Activated naive CD8-positive, alpha-beta T cell treated with anti-CD3 and anti-CD28 coated beads for 36 hours (primary cell): Measurements from ENCODE around the gene LPCAT2. TPM values are rescaled to one million over a fixed set of nuclear protein-coding genes. Genes with fewer than 3 reads are reported as not detected.

ENCODE experiments used
- DNase-seq: peaks from one replicate; pipeline ENCODE4 v3.0.0; 2021
- H3K27ac Mint-ChIP-seq: one replicate; pipeline ENCODE4 v1.8.0; 2022; ENCODE audit warnings: mild to moderate bottlenecking, moderate library complexity, mixed read lengths
- H3K27me3 Mint-ChIP-seq: one replicate; pipeline ENCODE4 v1.8.0; 2022; ENCODE audit warnings: mild to moderate bottlenecking, mixed read lengths
- H3K36me3 Mint-ChIP-seq: one replicate; pipeline ENCODE4 v1.8.0; 2021; ENCODE audit warnings: mild to moderate bottlenecking, mixed read lengths
- H3K4me1 Mint-ChIP-seq: one replicate; pipeline ENCODE4 v1.8.0; 2021; ENCODE audit warnings: mixed read lengths
- H3K4me3 Mint-ChIP-seq: one replicate; pipeline ENCODE4 v1.8.0; 2022; ENCODE audit warnings: mild to moderate bottlenecking, moderate library complexity, mixed read lengths
- H3K9me3 Mint-ChIP-seq: one replicate; pipeline ENCODE4 v1.8.0; 2022; ENCODE audit warnings: mixed read lengths
- total RNA-seq, 2 experiments: library from RNA; stranded (reverse); gene quantifications; one replicate each; pipeline ENCODE4 v1.2.3, GENCODE V29; 2021

Gene LPCAT2
- total RNA-seq, 2 experiments from 2014 or later = 0.08 to 0.29 TPM

DNA sequence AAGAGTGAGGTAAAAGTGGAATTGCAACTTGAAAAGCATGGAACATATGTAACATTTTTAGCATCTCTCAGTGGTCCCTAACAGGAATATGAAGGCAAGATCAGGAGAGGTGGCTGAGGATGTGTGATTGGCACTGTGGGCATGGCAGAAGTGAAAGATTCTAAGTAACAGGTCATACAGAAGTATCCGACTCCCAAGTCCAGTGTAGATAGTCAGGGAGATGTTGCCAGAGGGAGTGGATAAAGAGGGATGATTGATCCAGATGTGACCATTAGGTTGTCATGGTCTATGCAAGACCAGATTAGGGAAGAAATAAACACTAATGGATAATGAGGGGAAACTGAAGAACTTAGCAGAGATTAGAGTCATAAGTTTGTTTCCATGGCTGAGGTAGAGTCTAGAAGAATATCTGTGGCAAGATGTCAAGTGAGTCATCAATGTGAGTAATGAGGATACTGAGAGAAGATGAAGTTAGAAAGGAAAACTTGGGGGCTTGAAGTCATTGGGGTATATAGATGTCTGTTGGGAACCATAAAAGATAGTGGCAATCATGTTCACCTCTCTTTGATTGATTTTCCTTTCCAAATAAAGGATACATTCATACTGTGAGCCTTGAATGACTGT, 33.7 kb downstream of the LPCAT2 start:
- no peak overlapping the region for H3K4me3 Mint-ChIP-seq
- H3K27ac Mint-ChIP-seq = no peak overlapping the region
- no peaks in the 10 kb centered on the region for H3K4me1 Mint-ChIP-seq
- H3K9me3 Mint-ChIP-seq = no peaks in the 10 kb centered on the region
- peaks cover 4% of the 10 kb centered on the region for H3K27me3 Mint-ChIP-seq
- H3K36me3 Mint-ChIP-seq = no peaks in the 10 kb centered on the region
- no peak for DNase-seq

DNA sequence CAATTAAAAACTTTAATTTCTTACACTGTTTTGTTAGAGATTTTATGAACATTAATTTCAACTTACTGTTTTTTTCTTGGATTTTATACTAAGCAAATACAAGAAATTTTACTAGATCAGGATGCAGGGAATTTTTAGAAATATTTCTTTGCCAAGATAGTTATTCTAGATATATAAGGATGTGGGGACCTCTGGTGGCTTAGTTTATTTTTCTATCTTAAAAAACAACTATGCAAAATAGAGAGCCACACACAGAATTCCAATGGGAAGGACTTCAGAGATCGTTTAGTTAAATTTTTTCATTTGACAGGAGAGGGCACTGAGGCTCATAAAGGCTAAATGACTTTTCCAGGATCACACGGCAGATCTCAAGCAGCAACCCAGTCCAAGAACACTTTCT, 34.6 kb downstream of the LPCAT2 start:
- no peaks in the 10 kb centered on the region for H3K36me3 Mint-ChIP-seq
- H3K4me1 Mint-ChIP-seq = no peaks in the 10 kb centered on the region

GRCh38 chr16:55552621-55553020, 43.7 kb downstream of the LPCAT2 start:
- no peaks in the 10 kb centered on the region for H3K36me3 Mint-ChIP-seq
- H3K9me3 Mint-ChIP-seq = no peaks in the 10 kb centered on the region
- no peaks in the 10 kb centered on the region for H3K27me3 Mint-ChIP-seq
- DNase-seq = no peak
- no peak overlapping the region for H3K4me3 Mint-ChIP-seq
- H3K4me1 Mint-ChIP-seq = no peaks in the 10 kb centered on the region
- H3K27ac Mint-ChIP-seq = no peak overlapping the region

More for the DNA sequence above, 34.6 kb downstream of the LPCAT2 start:
- DNase-seq = no peak
- Mint-ChIP-seq H3K27me3 (peaks cover 4% of the 10 kb centered on the region), H3K4me3 (no peak overlapping the region), H3K9me3 (no peaks in the 10 kb centered on the region), H3K27ac (no peak overlapping the region)

DNA sequence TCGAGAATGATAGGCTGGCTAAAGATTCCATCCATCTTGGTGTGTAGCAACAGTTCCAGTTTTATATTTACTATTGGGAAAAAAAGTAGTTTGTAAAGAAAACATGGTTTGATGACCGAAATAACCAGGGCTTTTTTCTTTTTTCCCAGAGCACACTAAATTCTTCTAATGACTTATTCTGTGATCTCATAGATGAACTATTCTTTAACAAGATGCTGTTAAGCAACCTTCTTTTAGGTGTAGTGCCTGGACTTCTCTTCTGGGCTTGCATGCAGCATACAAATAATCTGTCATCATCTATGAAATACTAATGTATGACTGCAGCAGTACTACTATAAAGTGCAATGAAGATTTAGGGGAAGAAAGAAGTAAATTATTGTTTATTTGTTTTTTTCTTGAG, 46.6 kb downstream of the LPCAT2 start:
- no peak for DNase-seq
- Mint-ChIP-seq H3K4me3 (no peak overlapping the region), H3K27ac (no peak overlapping the region), H3K4me1 (no peaks in the 10 kb centered on the region), H3K27me3 (no peaks in the 10 kb centered on the region), H3K9me3 (no peaks in the 10 kb centered on the region), H3K36me3 (no peaks in the 10 kb centered on the region)

DNA sequence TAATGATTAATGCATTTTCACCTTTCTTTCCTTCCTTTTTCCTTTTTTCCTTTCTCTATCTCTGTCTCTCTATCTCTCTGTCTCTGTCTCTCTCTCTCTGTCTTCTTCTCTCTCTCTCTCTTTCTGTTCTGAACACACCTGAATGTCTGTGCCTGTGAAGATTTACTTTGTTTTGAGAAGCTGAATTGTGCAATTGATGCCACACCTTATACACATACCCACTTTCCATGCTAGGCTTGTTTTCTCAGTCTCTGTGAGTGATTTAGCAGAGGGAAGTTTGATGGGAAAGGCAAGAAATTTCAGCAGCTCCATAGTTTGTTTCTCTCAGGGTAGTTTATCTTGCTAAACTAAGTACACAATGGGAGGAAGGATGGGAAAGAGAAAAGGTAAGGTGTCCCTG, 48.3 kb downstream of the LPCAT2 start:
- Mint-ChIP-seq H3K27ac (no peak overlapping the region), H3K36me3 (no peaks in the 10 kb centered on the region), H3K27me3 (no peaks in the 10 kb centered on the region), H3K4me3 (no peak overlapping the region), H3K4me1 (no peaks in the 10 kb centered on the region), H3K9me3 (no peaks in the 10 kb centered on the region)
- DNase-seq = no peak

GRCh38 chr16:55559233-55559632, 50.4 kb downstream of the LPCAT2 start:
- Mint-ChIP-seq H3K9me3 (no peaks in the 10 kb centered on the region), H3K36me3 (no peaks in the 10 kb centered on the region), H3K27ac (no peak overlapping the region), H3K4me3 (no peak overlapping the region), H3K27me3 (peaks cover 6% of the 10 kb centered on the region), H3K4me1 (no peaks in the 10 kb centered on the region)
- no peak for DNase-seq

- Mint-ChIP-seq H3K9me3 (no peaks in the 10 kb centered on the region), H3K27ac (no peak overlapping the region), H3K4me3 (no peak overlapping the region), H3K36me3 (no peaks in the 10 kb centered on the region), H3K27me3 (peaks cover 6% of the 10 kb centered on the region), H3K4me1 (no peaks in the 10 kb centered on the region)
- no peak for DNase-seq
These were observed 51.2 kb downstream of the LPCAT2 start for GRCh38 chr16:55559933-55560516.

GRCh38 chr16:55561319-55561848, 52.5 kb downstream of the LPCAT2 start:
- Mint-ChIP-seq H3K4me1 (no peaks in the 10 kb centered on the region), H3K4me3 (no peak overlapping the region), H3K36me3 (no peaks in the 10 kb centered on the region), H3K9me3 (no peaks in the 10 kb centered on the region), H3K27me3 (peaks cover 6% of the 10 kb centered on the region), H3K27ac (no peak overlapping the region)
- no peak for DNase-seq

GRCh38 chr16:55562936-55563335, 54.1 kb downstream of the LPCAT2 start:
- H3K4me1 Mint-ChIP-seq = no peaks in the 10 kb centered on the region
- DNase-seq = no peak
- H3K9me3 Mint-ChIP-seq = no peaks in the 10 kb centered on the region
- peaks cover 6% of the 10 kb centered on the region for H3K27me3 Mint-ChIP-seq
- no peak overlapping the region for H3K4me3 Mint-ChIP-seq
- H3K27ac Mint-ChIP-seq = no peak overlapping the region
- H3K36me3 Mint-ChIP-seq = no peaks in the 10 kb centered on the region

DNA sequence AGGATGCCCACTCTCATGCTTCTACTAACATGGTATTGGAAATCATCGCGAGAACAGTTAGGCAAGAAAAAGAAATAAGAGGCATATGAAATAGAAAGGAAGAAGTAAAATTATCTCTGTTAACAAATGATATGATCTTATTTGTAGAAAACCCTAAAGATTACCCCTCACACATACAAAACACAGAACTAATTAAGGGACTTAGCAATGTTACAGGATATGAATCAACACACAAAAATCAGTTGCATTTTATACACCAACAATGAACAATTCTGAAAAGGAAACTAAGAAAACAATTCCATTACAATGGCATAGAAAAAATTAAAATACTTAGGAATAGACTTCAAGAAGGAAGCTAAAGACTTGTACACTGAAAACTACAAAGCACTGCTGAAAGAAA, 54.9 kb downstream of the LPCAT2 start:
- Mint-ChIP-seq H3K4me1 (no peaks in the 10 kb centered on the region), H3K9me3 (no peaks in the 10 kb centered on the region), H3K27me3 (peaks cover 6% of the 10 kb centered on the region), H3K27ac (no peak overlapping the region), H3K36me3 (no peaks in the 10 kb centered on the region), H3K4me3 (no peak overlapping the region)
- DNase-seq = no peak

- DNase-seq = no peak
- Mint-ChIP-seq H3K4me1 (no peaks in the 10 kb centered on the region), H3K9me3 (no peaks in the 10 kb centered on the region), H3K27ac (no peak overlapping the region), H3K4me3 (no peak overlapping the region), H3K36me3 (no peaks in the 10 kb centered on the region), H3K27me3 (peaks cover 6% of the 10 kb centered on the region)
These were observed 56.2 kb downstream of the LPCAT2 start for GRCh38 chr16:55565086-55565485.

DNA sequence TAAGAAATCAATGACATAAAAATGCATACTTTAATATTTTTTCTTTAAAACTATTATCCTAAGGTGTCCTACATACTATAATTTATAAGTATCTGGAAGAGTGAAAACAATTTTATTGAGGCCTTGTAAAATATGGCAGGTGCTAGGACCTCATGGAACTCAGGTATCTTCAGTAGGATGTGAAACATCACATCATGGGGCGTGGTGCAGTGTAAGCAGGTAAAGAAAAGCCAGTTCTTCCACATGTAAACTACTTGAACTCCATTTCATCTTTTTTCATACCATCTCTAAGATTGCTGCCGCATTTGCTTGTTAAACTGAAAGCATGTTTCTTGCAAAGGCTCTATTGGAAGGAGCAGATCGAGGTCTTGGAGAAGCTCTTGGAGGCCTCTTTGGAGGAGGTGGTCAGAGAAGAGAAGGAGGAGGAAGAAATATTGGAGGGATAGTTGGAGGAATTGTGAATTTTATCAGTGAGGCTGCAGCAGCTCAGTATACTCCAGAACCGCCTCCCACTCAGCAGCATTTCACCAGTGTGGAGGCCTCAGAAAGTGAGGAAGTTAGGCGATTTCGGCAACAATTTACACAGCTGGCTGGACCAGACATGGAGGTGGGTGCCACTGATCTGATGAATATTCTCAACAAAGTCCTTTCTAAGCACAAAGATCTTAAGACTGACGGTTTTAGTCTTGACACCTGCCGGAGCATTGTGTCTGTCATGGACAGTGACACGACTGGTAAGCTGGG, 57.7 kb downstream of the LPCAT2 start, which contains the start of gene CAPNS2:
Gene CAPNS2, plus strand, starts transcription at position 253 of the 744 bp plus-strand sequence. Its CDS starts 73 bp downstream, at position 326.
- no peak within 1 kb of the TSS for H3K4me3 Mint-ChIP-seq
- H3K27me3 Mint-ChIP-seq = peaks cover 6% of the 10 kb centered on the region
- DNase-seq = no peak
- H3K9me3 Mint-ChIP-seq = no peaks in the 10 kb centered on the region
- no peaks in the 10 kb centered on the region for H3K36me3 Mint-ChIP-seq
- no peak within 1 kb of the TSS for H3K27ac Mint-ChIP-seq
- no peaks in the 10 kb centered on the region for H3K4me1 Mint-ChIP-seq

GRCh38 chr16:55567382-55567781, 58.5 kb downstream of the LPCAT2 start:
- Mint-ChIP-seq H3K4me1 (no peaks in the 10 kb centered on the region), H3K36me3 (no peaks in the 10 kb centered on the region), H3K27ac (no peak overlapping the region), H3K27me3 (peaks cover 6% of the 10 kb centered on the region), H3K4me3 (no peak overlapping the region), H3K9me3 (no peaks in the 10 kb centered on the region)
- DNase-seq = no peak

- H3K36me3 Mint-ChIP-seq = no peaks in the 10 kb centered on the region
- no peak for DNase-seq
- H3K27me3 Mint-ChIP-seq = peaks cover 6% of the 10 kb centered on the region
- no peak overlapping the region for H3K27ac Mint-ChIP-seq
- no peaks in the 10 kb centered on the region for H3K4me1 Mint-ChIP-seq
- H3K9me3 Mint-ChIP-seq = no peaks in the 10 kb centered on the region
- no peak overlapping the region for H3K4me3 Mint-ChIP-seq
These were observed 59.3 kb downstream of the LPCAT2 start for GRCh38 chr16:55568207-55568606.

GRCh38 chr16:55569025-55569424, 60.2 kb downstream of the LPCAT2 start:
- DNase-seq = no peak
- Mint-ChIP-seq H3K4me1 (no peaks in the 10 kb centered on the region), H3K36me3 (no peaks in the 10 kb centered on the region), H3K4me3 (no peak overlapping the region), H3K27me3 (peaks cover under 1% of the 10 kb centered on the region), H3K27ac (no peak overlapping the region), H3K9me3 (no peaks in the 10 kb centered on the region)
